GOT3 (cell line): ENCODE data around the gene GTF2I.
"Not testable (repeated sequence)": the region's sequence is repeated elsewhere in the genome, so short reads cannot be mapped to it uniquely, and the experiment has no call there.

ENCODE experiments used
- DNase-seq: peaks from one replicate; lab custom pipeline; 2025; ENCODE audit warnings: mixed read lengths; lab: John Stamatoyannopoulos, UW

GTF2I gene

GRCh38 chr7:74656837-74657691 lies 454 bp upstream of the GTF2I start:
- DNase-seq, result peak; percentile 86

DNA sequence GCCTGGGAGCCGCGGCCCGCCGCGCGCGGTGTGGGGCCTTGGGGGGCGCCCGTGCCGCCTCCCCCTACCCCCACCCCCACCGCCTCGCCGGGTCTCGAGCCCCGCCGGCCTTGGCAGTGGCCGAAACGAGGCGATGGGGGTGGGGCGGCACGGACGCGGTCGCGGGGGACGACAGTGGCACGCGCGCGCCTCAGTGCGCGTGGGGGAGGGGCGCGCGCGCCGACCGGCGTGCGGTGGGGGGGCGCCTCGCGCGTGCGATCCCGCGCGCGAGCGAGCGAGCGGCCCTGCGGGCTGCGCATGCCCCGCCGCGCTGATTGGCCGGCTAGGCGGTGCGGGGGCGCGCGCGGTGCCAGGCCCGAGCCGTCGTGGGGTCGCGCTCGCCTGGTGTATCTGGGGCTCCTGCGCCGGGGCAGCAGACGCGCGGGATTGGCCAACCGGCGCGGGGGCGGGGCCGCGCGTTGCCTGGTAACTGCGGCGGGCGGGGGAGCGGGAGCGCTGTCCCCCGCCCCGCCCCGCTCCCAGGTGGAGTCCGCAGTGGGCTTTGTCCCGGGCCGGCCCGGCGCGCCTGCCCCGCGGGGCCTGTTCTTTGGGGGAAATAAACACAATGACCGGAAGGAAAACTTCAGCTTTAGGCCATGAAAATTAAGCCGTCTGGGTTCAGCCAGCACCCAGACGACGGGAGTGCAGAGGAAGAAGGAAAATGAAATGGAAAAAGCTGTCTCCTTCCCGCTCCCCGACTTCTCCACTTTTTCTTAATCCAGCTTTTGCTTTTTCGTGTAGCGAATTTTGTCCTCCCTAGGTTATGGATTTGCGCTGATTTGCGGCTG lies 873 bp downstream of the GTF2I start:
- peak; percentile 70 for DNase-seq

DNA sequence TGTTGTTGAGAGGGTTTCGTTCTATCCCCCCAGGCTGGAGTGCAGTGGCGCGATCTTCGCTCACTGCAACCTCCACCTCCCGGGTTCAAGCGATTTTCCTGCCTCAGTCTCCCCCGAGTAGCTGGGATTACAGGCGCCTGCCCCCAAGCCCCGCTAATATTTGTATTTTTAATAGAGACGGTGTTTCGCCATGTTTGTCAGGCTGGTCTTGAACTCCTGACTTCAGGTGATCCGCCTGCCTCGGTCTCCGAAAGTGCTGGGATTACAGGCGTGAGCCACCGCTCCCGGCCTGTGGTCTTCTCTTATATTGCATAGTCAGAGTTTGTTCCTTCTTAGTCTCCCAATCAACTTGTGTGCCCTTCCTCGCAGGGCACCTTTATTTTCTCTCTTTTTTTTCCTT lies 2.7 kb downstream of the GTF2I start:
- not testable (repeated sequence) for DNase-seq

DNA sequence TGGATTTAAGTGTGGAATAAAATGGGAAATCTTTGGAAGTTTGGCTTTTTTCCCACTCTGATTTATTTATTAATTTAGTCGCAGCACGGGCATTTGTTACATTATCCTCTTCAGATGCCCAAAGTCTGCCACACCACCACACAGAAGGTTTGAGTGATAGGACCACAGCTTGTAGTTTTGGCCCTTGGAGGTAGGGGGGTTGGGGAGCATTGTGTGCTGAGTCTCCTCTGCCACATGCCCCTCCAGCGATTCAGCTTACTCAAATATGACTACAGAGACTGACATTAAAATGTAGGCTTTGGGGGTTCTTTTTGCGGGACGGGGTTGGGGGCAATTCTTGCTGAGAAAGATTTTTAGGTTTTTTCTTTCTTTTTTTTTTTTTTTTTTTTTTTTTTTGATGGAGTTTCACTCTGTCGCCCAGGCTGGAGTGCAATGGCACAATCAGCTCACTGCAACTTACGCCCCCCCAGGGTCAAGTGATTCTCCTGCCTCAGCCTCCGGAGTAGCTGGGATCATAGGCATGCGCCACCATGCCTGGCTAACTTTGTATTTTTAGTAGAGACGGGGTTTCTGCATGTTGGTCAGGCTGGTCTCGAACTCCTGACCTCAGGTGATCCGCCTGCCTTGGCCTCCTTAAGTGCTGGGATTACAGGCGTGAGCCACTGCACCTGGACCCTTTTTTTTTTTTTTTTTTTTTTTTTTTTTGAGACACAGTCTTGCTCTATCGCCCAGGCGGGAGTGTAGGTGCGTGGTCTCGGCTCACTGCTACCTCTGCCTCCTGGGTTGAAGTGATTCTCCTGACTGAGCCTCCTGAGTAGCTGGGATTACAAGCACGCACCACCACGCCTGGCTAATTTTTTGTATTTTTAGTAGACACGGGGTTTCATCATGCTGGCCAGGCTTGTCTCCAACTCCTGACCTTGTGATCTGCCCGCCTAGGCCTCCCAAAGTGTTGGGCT lies 4.6 kb downstream of the GTF2I start:
- DNase-seq, result not testable (repeated sequence)

DNA sequence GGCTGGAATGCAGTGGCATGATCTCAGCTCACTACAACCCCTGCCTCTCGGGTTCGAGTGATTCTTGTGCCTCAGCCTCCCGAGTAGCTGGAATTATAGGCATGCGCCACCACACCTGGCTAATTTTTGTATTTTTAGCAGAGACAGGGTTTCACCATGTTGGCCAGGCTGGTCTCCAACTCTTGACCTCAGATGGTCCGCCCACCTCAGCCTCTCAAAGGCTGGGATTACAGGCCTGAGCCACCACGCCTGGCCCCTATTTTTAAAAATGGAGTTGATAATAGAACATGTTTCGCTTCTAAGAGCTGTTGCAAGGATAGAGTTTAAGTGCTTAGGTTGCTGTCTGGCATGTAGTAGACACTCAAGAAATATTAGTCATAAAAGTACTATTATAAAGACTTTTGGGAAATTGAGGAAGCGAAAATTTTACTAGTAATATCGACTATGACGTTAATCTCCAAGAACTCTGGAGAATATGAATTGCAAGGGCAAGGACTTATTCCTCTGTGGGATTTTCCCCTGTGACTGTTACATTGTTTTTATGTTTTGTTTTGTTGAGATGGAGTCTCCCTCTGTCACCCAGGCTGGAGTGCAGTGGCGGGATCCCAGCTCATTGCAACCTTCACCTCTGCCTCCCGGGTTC lies 7.9 kb downstream of the GTF2I start:
- no peak for DNase-seq

DNA sequence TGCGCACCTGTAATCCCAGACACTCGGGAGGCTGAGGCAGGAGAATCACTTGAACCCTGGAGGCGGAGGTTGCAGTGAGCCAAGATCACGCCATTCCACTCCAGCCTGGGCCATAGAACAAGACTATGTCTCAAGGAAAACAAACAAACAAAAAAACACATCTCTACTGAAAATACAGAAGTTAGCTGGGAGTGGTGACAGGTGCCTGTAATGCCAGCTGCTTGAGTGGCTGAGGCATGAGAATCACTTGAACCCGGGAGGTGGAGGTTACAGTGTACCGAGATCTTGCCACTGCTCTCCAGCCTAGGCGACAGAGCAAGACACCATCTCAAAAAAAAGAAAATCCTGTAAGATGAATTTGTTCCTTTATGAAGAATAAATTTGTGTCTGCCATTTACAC lies 9.5 kb downstream of the GTF2I start:
- not testable (repeated sequence) for DNase-seq

DNA sequence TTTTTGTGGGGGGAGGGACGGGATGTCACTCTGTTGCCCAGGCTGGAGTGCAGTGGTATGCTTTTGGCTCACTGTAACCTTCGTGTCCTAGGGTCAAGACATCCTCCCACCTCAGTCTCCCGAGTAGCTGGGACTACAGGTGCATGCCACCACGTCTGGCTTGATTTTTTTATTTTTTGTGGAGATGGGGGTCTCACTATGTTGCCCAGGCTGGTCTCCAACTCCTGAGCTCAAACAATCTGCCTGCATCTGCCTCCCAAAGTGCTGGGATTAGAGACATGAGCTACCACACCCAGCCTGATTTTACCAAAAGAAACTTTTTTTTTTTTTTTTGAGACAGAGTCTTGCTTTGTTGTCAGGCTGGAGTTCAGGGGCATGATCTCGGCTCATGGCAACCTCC lies 10.0 kb downstream of the GTF2I start:
- DNase-seq, result not testable (repeated sequence)

DNA sequence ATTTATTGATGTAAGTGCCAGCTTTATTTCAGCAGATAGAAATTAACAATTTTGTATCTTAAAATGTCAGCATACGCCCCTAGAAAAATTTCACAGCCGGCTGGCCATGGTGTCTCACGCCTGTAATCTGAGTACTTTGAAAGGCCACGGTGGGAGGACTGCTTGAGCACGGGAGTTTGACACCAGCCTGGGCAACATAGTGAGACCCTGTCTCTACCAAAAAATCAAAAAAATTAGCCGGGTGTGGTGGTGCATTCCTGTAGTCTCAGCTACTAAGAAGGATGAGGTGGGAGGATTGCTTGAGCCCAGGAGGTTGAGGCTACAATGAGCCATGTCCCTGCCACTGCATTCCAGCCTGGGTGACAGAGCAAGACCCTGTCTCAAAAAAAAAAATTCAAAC lies 14.1 kb downstream of the GTF2I start:
- DNase-seq, result no peak

DNA sequence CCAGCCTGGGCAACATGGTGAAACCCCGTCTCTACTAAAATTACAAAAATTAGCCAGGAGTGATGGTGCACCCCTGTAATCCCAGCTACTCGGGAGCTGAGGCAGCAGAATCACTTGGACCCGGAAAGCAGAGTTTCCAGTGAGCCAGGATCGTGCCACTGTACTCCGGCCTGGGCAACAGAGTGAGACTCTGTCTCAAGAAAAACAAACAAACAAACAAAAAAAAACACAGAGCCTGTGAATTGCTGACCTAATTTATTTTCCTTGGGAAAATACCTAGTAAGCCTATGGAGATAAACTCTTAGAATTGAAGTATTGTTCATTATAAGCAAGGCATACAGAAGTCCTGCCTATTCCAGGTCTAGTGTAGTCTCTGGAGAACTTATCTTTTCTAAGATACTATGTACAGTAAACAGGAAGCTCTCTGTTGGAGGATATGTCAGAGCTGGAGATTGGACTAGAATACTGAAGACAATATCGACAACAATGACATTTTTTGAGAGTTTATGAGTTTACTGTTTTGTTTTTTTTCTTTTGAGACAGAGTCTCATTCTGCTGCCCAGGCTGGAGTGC lies 14.9 kb downstream of the GTF2I start:
- no peak for DNase-seq

DNA sequence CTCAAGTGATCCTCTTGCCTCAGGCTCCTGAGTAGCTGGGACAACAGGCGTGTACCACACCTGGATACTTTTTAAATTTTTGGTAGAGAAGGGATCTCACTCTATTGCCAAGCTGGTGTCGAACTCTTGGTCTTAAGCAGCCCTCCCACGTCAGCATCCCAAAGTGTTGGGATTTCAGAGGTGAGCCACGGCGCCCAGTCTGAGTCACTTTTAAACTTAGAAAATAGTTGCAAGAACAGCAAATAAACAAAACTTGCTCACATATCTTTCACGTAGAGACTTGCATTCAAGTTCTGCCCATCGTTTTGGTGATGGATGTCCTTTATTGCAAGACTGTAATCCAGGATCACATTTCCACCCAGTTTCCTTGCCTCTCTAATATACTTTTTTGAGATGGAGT lies 16.6 kb downstream of the GTF2I start:
- DNase-seq, result no peak

DNA sequence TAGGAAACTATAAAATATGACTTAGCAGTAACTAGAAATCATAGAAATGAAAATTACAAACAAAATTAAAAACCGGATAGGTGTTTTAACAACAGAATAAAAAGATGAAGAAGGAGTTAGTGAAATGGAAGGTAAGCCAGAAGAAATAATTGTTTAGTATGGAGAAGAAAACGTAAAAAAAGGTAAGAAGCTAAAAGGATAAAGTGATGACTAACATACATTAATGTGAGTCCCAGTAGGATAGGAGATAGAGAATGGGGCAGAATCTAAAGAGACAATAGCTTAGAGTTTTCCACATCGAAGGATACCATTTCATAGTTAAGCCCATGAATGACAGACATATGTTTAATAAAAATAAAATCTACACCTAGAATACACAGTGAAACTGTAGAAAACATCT lies 25.3 kb downstream of the GTF2I start:
- no peak for DNase-seq

- DNase-seq, result no peak
Measured at GRCh38 chr7:74683799-74684198, 26.3 kb downstream of the GTF2I start.

DNA sequence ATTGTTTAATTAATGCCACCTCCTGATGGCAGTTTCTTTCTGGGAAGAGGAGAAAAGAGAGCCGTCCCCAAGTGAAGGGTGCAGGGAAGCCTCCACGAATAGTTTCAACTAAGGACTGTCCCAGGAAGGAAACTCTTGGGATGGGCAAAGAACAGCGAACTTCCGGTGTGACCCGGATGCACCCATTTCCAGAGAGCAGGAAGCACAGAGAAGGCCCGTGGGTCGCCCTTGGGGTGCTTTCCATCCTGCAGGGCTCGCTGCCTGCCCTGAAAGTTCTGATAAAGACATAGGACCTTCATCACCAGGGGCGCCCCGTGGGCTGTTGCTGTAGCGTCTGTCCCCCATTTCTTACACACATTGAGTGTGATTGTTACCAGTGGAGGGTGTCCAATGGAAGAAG lies 27.0 kb downstream of the GTF2I start:
- no peak for DNase-seq

- no peak for DNase-seq
Measured at GRCh38 chr7:74684921-74685320, 27.4 kb downstream of the GTF2I start.

- no peak for DNase-seq
Measured at GRCh38 chr7:74690474-74690873, 33.0 kb downstream of the GTF2I start.

- DNase-seq, result not testable (repeated sequence)
Measured at GRCh38 chr7:74704419-74704818, 46.9 kb downstream of the GTF2I start.

- no peak for DNase-seq
Measured at GRCh38 chr7:74707238-74707637, 49.7 kb downstream of the GTF2I start.

GRCh38 chr7:74708569-74709275 lies 51.2 kb downstream of the GTF2I start:
- DNase-seq, result no peak

DNA sequence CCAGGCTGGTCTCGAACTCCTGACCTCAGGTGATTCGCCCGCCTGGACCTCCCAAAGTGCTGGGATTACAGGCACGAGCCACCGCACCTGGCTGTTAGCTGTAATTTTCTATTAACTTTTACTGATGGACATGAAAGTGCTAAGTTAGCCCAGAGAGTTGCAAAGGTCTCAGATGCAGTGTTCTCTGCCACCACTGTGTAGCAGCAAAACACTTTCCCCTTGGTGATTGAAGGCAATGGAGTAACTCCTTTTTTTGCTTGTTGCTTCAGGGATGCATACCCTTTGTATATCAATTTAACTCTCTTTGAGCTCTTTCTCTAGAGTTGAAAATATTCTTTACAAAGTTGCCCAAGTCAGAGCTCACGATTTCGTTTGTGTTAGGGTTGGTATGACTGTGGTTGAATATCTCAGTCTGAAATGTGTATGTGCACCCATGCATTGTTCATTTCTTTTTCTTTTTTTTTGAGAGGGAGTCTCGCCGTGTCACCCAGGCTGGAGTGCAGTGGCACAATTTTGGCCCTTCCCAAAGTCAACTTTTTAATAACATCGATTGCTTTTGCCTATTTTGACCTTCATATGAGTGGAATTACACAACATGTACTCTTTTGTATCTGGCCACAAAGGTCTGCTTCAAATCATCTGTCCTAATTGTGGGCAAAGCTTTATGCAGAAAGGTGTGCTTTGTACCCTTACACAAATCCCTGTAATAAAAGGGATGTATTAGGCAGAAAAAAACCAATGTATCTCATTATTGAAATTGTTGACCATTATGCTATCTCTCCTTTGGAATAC lies 52.6 kb downstream of the GTF2I start:
- no peak for DNase-seq

DNA sequence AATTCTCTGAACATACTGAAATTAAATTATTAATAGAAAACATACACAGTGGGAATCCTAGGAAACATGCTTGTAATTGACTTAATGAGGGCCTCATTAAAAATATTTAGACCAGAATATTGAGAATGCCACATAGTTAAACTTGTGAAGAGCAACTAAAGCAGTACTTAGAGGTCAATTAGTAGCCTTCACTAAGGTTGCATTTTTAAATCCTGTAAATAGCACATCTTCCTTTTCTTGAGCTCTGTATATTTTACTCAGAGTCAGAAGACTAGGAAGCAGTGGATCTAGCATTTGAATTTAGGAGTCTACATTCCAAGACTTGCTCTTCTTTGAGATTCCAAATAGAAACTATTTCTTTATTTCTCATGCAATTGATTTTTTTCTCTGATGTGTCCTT lies 56.0 kb downstream of the GTF2I start:
- DNase-seq, result no peak
